Measurements from ENCODE around the gene PXDC1. TPM values are rescaled to one million over a fixed set of nuclear protein-coding genes. Genes with fewer than 3 reads are reported as not detected.
A peak's percentile ranks its signal among the peaks of the same experiment; 100 is the strongest.
"Not testable (repeated sequence)": the region's sequence is repeated elsewhere in the genome, so short reads cannot be mapped to it uniquely, and the experiment has no call there.

Gene PXDC1
- total RNA-seq, 1 experiment from 2014 or later, result 24.9 TPM

DNA sequence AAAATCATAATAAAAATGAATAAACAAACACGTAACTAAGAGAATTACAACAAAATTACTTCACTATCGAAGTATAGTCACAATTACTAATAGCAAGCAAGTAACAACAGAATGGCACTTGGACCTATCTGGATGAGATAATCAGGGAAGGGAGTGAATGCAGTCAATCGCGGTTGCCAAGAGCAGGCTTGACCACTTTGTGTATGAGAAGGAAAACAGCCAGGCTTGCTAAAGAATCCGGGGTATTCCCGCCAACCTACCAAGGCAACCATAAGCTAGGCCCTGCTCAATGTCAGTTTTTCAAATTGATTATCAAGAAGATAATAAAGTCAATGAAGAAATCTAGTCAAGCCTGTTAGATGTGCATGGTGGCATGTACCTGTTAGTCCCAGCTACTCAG, 39.7 kb downstream of the PXDC1 start:
- no peak for DNase-seq (ENCODE audit: low read depth)

DNA sequence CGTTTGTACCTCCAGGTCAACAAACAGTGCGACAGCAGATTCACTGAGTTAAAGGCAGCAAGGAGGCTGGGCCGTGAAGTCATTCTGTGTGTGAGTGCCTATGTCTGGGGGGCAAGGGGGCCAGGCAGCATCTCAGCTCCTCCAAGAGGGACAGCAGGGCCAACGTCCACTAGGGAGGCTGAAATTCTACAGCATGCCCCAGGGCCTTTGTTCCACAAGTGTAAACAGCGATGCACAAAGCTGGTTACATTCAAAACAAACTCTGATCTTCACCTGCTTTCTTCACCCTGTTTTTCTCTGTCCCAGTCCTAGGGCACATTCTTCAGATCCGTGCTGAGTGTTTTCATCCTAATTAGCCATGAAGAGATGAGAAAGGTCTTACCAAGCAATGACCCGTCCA, 41.1 kb downstream of the PXDC1 start:
- no peak for DNase-seq (ENCODE audit: low read depth)

DNA sequence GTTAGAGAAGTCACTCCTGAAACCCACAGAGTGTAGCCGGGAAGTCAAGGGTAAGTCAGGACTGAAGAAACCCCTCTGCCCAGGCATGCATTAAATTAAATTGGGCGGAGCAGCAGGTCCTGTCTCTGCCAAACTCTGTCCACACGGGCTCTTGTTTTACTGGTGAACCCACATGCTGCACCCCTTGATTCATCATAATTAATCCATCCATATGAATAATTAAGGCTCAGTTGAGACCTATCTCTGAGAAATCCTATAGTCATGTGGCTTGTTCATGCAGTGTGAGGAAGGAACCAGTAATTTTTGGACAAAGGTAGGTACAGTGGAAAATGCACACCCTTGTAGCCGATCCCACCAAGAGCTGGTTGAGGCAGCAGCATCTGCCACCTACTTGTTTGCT, 43.0 kb downstream of the PXDC1 start:
- DNase-seq (ENCODE audit: low read depth), result no peak

DNA sequence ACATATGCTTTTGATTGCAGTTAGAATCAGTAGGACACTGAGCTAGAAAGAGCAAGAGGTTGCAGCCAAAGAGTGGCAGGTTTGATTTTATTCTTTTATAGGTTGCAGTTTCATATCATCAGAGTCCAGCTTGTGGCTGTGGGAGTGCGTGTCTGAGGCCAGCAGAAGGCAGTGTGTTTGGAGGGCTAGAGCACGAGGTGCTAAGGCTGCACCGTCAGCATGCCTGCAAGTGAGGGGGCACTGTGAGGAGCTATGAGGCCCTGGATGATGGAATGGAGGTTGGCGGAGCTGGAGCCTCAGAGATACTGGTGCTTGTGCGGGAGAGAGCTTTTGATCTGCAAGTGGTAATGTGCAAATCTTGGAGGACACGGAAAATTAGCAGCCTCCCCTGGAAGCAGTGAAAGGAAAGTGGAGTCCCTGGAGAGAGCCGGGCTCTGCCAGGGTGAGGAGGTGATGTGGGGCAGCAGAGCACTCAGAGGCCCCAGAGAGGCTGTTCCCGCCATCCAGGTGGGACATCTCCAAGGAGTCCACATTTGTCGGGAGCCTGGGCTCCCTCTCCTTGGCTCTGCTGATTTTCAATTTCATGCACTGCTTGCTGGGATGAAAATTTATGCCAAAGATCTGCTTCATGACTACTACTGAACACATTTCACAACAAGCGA, 43.6 kb downstream of the PXDC1 start:
- no peak for DNase-seq (ENCODE audit: low read depth)

DNA sequence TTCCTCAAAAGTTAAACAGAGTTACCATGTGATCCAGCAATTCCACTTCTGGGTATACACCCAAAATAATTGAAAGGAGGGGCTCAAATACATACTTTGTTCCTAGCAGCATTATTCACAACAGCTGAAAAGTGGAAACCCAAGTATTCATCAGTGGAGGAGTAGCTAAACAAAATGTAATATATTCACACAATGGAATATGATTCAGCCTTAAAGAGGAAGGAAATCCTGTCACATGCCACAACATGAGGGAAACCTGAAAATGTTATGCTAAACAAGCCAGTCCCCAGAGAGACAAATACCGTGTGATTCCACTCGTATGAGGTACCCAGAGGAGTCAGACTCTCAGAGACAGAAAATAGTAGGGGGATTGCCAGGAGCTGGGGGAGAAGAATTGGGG, 44.5 kb downstream of the PXDC1 start:
- DNase-seq (ENCODE audit: low read depth), result no peak

DNA sequence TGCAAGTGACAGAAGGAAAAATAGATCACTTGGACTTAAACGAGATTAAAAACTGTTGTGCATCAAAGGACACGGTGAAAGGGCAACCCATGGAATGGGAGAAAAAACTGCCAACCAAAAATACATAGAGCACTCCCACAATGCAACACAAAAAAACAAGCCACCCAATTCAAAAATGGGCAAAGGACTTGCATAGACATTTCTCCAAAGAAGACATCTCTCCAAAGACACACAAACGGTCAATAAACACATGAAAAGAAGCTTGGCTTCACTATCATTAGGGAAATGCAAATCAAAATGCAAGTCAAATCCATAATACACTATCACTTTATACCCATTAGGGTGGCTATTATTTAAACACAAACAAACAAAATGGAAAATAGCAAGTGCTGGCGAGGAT, 45.0 kb downstream of the PXDC1 start:
- no peak for DNase-seq (ENCODE audit: low read depth)

DNA sequence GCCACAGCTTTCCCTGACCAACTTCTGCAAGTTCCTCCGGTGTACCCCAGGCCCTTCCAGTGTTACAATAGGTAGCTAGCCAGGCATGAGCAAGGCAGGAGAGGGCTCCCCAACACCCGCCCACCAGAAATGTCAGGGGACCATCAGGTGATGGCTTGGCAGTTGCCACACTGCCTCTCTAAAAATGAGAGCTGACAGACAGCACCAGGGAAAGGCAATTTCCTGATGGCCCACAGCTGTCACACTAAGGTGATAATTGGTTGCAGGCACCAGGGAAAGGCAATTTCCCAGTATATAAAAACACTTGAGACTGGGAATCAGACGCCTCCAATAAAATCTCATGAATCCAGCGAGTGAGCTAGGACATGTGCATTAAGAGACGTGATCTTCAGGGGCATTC, 49.9 kb downstream of the PXDC1 start:
- DNase-seq (ENCODE audit: low read depth), result no peak

DNA sequence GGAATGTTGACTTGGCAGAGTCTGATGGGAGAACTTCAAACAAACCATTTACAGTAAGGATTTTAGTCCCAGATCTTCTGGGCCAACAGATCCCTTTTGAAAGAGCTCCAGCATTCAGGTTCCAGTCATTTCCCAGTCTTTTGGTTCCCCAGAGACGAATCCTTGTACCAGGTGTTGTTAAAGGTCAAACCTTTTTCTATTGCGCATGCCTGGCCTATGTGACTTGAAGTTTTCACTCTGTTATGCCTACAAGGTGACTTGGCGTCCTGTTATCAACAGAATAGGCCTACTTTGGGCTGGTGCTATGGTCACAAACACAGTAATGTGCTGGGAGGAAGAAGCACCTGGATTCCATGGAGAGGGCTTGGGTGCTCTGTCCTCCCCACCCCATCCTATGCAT, 52.3 kb downstream of the PXDC1 start:
- no peak for DNase-seq (ENCODE audit: low read depth)

DNA sequence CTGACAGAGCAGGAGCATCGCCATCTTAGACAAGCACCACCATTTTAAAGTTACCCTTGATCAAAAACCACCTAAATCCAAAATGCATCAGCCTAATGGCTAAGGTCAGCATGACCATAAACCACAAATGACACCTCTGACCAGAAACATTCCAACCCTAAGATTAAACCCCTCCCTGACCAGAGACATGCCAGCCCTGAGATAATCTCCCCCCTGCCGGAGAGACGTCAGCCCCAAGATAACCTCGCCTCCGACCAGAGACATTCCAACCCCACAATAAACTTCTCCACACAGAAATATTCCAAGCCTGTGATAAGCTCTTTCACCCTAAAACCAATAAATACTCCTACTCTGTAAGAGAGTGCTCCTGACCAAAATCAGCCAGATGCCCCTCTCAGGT, 53.5 kb downstream of the PXDC1 start:
- DNase-seq (ENCODE audit: low read depth), result peak; percentile 42

DNA sequence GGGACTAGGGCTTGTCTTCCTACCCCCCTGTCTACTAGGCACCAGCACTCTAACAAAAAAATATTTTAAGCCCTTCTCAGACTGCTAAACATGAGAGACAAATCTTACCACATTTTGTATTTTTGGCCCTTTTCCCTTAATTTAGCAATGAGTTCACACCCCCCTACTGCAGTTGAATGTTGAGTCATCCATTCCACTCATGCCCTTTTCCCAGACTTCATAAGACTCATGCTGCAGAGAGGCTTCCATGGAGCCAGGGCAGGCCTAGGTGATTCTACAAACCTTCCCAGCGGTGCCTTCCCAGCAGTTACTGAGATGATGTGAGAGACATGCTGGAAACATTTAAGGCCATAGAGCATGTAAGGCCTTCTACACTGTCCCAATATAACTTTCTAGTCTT, 53.9 kb downstream of the PXDC1 start:
- peak; percentile 81 for DNase-seq (ENCODE audit: low read depth)

DNA sequence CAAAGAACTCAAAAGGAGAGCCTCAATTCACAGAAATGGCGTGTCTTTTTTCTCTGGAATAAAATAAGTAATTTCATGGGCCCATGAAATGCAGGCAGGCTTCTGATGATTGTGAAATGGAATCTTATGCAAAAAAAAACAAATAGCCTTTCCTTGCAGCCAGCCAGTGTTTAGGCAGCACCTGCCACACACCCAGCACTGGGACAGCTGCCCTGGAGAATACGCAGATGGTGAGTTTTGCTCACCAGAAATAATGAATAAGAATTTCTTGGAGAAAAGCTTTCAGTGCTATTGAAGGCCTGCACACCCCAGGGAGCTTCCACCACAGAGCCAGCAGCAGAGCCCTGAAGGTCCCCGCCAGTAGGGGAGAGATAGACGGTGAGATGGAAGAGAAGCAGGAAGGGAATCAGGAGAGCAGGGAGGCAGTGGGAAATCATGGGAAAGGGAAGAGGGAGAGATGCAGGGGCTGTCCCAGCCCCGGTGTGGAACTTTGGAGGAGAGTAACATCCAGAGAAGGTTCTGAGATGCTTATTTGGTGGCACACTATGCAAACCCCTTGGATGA, 54.9 kb downstream of the PXDC1 start:
- no peak for DNase-seq (ENCODE audit: low read depth)

DNA sequence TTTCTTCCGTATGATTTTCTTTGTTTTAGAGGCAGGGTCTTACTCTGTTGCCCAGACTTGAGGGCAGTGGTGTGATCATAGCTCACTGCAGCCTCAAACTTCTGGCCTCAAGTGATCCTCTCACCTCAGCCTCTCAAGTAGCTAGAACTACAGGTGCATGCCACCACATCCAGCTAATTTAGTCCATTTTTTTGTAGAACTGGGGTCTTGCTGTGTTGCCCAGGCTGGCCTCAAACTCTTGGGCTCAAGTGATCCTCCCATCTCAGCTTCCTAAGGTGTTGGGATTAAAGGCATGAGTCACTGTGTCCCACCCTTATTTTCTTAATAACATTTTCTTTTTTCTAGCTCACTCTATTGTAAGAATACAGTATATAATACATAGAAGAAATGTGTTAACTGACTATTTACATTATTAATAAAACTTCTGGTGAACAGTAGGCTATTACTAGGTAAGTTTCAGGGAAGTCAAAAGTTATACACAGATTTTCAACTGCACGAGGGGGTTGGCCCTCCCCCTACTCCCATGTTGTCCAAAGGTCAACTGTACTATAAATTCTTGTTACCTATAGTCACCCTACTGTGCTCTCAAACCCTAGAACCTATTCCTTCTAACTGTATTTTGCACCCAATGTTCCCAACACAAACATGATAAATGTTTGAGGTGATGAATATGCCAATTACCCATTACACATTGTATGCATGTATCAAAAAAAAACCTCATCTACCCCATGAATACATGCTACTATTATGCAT, 56.3 kb downstream of the PXDC1 start:
- DNase-seq (ENCODE audit: low read depth), result no peak

DNA sequence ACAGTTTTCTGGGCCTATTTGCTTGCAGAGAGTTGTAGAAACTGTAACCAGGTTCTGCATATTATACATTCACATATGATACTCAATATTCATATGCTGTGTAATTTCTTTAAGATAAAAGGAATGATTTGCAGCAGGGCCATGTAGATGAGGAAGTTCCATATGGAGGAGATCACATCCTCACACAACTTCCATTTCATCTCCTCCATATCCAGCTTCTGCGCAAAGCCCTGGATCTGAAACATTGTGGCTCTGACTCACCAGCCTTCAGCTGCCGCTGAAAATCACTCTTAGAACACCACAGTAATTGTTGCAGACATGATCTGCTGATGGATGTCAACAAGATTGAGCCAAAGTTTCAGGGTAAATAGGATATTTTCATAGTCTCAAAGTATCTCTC, 57.7 kb downstream of the PXDC1 start:
- no peak for DNase-seq (ENCODE audit: low read depth)

DNA sequence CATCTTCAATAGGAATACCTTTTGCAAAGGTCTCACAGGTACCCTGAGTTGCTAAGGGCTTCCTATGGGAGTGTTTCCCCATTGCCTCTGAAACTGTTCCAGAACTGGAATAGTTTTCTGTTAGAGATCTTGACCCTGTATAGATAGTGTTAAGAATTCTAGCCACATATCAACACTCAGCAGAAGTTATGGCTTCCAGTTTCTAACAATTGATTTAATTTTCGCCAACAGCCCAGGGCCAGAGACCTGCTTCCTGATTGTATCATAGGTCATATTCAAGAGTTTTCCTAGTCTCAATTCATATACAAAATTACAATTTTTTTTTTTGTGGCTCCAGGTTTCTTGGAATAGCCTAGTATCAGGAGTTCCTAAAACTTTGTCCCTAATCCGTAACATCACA, 61.0 kb downstream of the PXDC1 start:
- DNase-seq (ENCODE audit: low read depth), result no peak

DNA sequence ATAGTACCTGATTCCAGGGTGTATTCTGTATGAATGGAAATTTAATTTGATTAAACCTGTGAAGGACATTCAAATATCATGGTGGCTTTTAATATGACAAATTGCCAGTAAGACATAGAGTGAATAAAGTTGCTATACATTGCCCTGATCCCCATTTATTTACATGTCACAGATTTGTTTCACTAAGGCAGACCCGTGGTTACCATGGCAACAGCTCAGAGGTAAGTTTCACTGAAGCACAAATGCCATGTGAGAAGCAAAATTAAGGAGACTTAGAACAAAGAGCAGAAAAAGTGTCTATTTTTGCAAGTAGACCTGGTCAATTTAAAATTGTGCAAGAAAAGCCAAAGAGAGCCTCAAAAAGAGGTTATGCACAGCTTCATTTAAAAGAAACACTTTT, 63.7 kb downstream of the PXDC1 start:
- no peak for DNase-seq (ENCODE audit: low read depth)

DNA sequence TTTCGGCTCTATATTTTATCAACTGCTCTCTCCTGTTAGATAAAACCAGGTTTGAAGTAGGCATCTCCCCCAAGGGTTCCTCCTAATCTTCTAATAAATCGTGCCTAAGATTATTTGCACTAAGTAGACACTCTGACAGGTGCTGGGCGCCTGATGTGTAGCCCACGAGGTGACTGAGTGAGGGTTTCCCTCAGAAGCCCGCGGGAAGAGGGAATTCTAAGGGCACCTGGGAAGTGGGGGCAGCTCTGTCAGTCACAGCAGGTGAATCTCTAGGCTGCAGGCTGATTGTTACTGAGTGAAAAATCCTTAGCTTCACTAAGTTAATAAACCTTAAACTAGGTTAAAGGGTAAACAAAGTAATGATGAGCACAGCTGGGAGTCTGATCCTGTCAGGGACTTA, 68.2 kb downstream of the PXDC1 start:
- no peak for DNase-seq (ENCODE audit: low read depth)

DNA sequence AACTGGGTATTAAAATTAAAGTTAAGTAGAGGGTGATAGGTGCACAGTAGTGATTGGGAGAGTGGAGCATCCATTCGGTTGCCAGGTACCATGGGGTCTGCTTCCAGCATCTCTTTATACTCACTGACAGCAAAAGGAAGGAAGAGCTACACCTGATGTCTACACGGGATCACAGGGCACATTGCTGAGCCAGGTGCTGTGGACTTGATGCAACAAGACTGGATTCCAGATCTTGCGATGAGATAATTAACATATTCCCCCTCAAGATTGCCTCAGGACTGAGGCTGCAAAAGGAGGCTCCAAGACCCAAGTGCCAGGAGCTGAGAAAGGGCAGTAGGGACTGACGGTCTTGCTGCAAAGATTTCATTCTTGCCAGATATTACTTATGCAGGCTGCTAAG, 72.6 kb downstream of the PXDC1 start:
- no peak for DNase-seq (ENCODE audit: low read depth)

DNA sequence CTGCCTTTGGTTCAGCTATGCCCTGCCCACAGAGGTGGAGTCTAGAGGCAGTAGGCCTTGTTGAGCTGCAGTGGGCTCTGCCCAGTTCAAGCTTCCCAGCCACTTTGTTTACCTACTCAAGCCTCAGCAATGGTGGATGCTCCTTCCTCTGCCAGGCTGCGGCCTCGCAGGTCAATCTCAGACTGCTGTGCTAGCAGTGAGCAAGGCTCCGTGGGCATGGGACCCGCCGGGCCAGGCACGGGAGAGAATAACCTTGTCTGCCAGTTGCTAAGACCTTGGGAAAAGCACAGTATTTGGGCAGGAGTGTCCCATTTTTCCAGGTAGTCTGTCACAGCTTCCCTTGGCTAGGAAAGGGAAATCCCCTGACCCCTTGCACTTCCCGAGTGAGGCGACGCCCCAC, 73.8 kb downstream of the PXDC1 start:
- not testable (repeated sequence) for DNase-seq (ENCODE audit: low read depth)

DNA sequence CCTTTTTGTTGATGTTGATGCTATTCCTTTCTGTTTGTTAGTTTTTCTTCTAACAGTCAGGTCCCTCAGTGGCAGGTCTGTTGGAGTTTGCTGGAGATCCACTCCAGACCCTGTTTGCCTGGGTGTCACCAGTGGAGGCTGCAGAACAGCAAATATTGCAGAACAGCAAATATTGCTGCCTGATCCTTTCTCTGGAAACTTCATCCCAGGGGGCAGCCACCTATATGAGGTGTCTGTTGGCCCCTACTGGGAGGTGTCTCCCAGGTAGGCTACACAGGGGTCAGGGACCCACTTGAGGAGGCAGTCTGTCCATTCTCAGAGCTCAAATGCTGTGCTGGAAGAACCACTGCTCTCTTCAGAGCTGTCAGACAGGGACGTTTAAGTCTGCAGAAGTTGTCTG, 74.2 kb downstream of the PXDC1 start:
- DNase-seq (ENCODE audit: low read depth), result not testable (repeated sequence)
